NCI-H146 treated with DMSO at 0.1 percent for 48 hours (cell line): Measurements from ENCODE around the gene EIPR1.

Experiments used
- DNase-seq: peaks from one replicate; lab custom pipeline; 2025; ENCODE audit not compliant: unreplicated experiment; lab: John Stamatoyannopoulos, UW

Gene EIPR1

GRCh38 chr2:3141696-3142095, 235.9 kb downstream of the EIPR1 start:
- no peak for DNase-seq

GRCh38 chr2:3139906-3140305, 237.7 kb downstream of the EIPR1 start:
- no peak for DNase-seq
